HEK293 (cell line): ENCODE results near the gene CCDC116.
A peak's percentile ranks its signal among the peaks of the same experiment; 100 is the strongest.

ENCODE experiments used
- BCL6B ChIP-seq: fragments of 450-650 bp; formaldehyde crosslinking; IDR thresholded peaks from 2 replicates; pipeline ENCODE4 v1.5.1; 2017; ENCODE audit warnings: missing biosample characterization, missing genetic modification characterization
- ELK4 ChIP-seq: IDR thresholded peaks from 2 replicates; pipeline ENCODE4 v1.6.1; 2011; ENCODE audit warnings: mild to moderate bottlenecking, low read depth, low read length, borderline replicate concordance
- FEZF1 ChIP-seq: fragments of 450-650 bp; formaldehyde crosslinking; IDR thresholded peaks from 2 replicates; pipeline ENCODE4 v1.5.1; 2016; ENCODE audit warnings: missing biosample characterization, missing genetic modification characterization
- GLI4 ChIP-seq: fragments of 450-650 bp; formaldehyde crosslinking; IDR thresholded peaks from 2 replicates; pipeline ENCODE4 v1.5.1; 2016; ENCODE audit warnings: missing biosample characterization, missing genetic modification characterization
- MZF1 ChIP-seq: fragments of 450-650 bp; formaldehyde crosslinking; IDR thresholded peaks from 2 replicates; pipeline ENCODE4 v1.5.1; 2017; ENCODE audit warnings: missing biosample characterization, missing genetic modification characterization, borderline replicate concordance
- PRDM2 ChIP-seq: fragments of 450-650 bp; formaldehyde crosslinking; IDR thresholded peaks from 2 replicates; pipeline ENCODE4 v1.5.1; 2016; ENCODE audit warnings: missing biosample characterization, missing genetic modification characterization, borderline replicate concordance
- SETDB1 ChIP-seq: IDR thresholded peaks from one replicate; pipeline ENCODE4 v1.6.1; 2017; ENCODE audit warnings: mild to moderate bottlenecking, low read length, moderate library complexity, mixed read lengths; ENCODE audit not compliant: insufficient read length
- ZNF16 ChIP-seq: fragments of 450-650 bp; formaldehyde crosslinking; IDR thresholded peaks from 2 replicates; pipeline ENCODE4 v1.5.1; 2016; ENCODE audit warnings: low read depth, missing biosample characterization, missing genetic modification characterization
- ZNF175 ChIP-seq: fragments of 450-650 bp; formaldehyde crosslinking; IDR thresholded peaks from 2 replicates; pipeline ENCODE4 v1.5.1; 2016; ENCODE audit warnings: missing biosample characterization, missing genetic modification characterization
- ZNF280C ChIP-seq: fragments of 450-650 bp; formaldehyde crosslinking; IDR thresholded peaks from 2 replicates; pipeline ENCODE4 v1.5.1; 2016; ENCODE audit warnings: missing biosample characterization, missing genetic modification characterization
- ZNF302 ChIP-seq: fragments of 450-650 bp; formaldehyde crosslinking; IDR thresholded peaks from 2 replicates; pipeline ENCODE4 v1.5.1; 2016; ENCODE audit warnings: missing biosample characterization, missing genetic modification characterization, low read depth
- ZNF354C ChIP-seq: fragments of 450-650 bp; formaldehyde crosslinking; IDR thresholded peaks from 2 replicates; pipeline ENCODE4 v1.5.1; 2016; ENCODE audit warnings: missing biosample characterization, missing genetic modification characterization, low read depth, borderline replicate concordance
- ZNF449 ChIP-seq: fragments of 450-650 bp; formaldehyde crosslinking; IDR thresholded peaks from 2 replicates; pipeline ENCODE4 v1.5.1; 2017; ENCODE audit warnings: missing biosample characterization, mild to moderate bottlenecking, missing genetic modification characterization, moderate library complexity
- ZNF529 ChIP-seq: fragments of 450-650 bp; formaldehyde crosslinking; IDR thresholded peaks from 2 replicates; pipeline ENCODE4 v1.5.1; 2017; ENCODE audit warnings: missing genetic modification characterization, missing biosample characterization; ENCODE audit not compliant: insufficient replicate concordance
- ZNF791 ChIP-seq: fragments of 450-650 bp; formaldehyde crosslinking; IDR thresholded peaks from 2 replicates; pipeline ENCODE4 v1.5.1; 2016; ENCODE audit warnings: missing biosample characterization, missing genetic modification characterization

CCDC116 gene

GRCh38 chr22:21629255-21630149, 3.1 kb upstream of the CCDC116 start, which contains the start of gene YDJC (continued):
- TF ChIP-seq ZNF280C (no peak), ZNF175 (tag by site-specific recombination) (no peak), SETDB1 (no peak), ZNF529 (no peak), FEZF1 (no peak), ELK4 (no peak), ZNF302 (tag by site-specific recombination) (no peak), GLI4 (tag by site-specific recombination) (no peak), ZNF449 (tag by site-specific recombination) (peak; percentile 57; the same call in 1 of the 2 replicates), ZNF16 (tag by site-specific recombination) (no peak), BCL6B (tag by site-specific recombination) (no peak), MZF1 (tag by site-specific recombination) (no peak; the same call in 1 of the 2 replicates), PRDM2 (no peak), ZNF354C (tag by site-specific recombination) (no peak), ZNF791 (tag by site-specific recombination) (no peak)
- TF ChIP-seq, all 188 proteins: peak for 61
